Activated naive CD8-positive, alpha-beta T cell treated with anti-CD3 and anti-CD28 coated beads, Interleukin-2, amount 10 ng/mL, durations not matched to agents 7 days and 5 days (primary cell): ENCODE measurements around the gene KAZALD1. TPM values are rescaled to one million over a fixed set of nuclear protein-coding genes. Genes with fewer than 3 reads are reported as not detected.

Source experiments
- ATAC-seq: fragments of 150-1000 bp; cut with Tn5 transposase; one replicate; pipeline ENCODE4 v1.10.0; 2021; ENCODE audit warnings: low read depth, moderate library complexity
- POLR2A ChIA-PET: fragments of 350-600 bp; sonication (Branson Sonifier 250); formaldehyde crosslinking; loops from one replicate; lab custom pipeline; 2021; ENCODE audit warnings: antibody characterized with exemption; lab: Charles Lee
- DNase-seq: peaks from one replicate; pipeline ENCODE4 v3.0.0; 2021
- H3K27ac Mint-ChIP-seq: one replicate; pipeline ENCODE4 v1.8.0; 2022; ENCODE audit warnings: mild to moderate bottlenecking, mixed read lengths
- H3K27me3 Mint-ChIP-seq: one replicate; pipeline ENCODE4 v1.8.0; 2022; ENCODE audit warnings: mild to moderate bottlenecking, moderate library complexity, mixed read lengths
- H3K36me3 Mint-ChIP-seq: one replicate; pipeline ENCODE4 v1.8.0; 2021; ENCODE audit warnings: mild to moderate bottlenecking, mixed read lengths
- H3K4me1 Mint-ChIP-seq: one replicate; pipeline ENCODE4 v1.8.0; 2021; ENCODE audit warnings: mixed read lengths
- H3K4me3 Mint-ChIP-seq: one replicate; pipeline ENCODE4 v1.8.0; 2022; ENCODE audit warnings: mild to moderate bottlenecking, moderate library complexity, mixed read lengths
- H3K9me3 Mint-ChIP-seq: one replicate; pipeline ENCODE4 v1.8.0; 2021; ENCODE audit warnings: mixed read lengths
- total RNA-seq, 2 experiments: library from RNA; stranded (reverse); gene quantifications; one replicate each; pipeline ENCODE4 v1.2.3, GENCODE V29; 2021

KAZALD1 gene
- total RNA-seq, 2 experiments from 2014 or later = not detected

DNA sequence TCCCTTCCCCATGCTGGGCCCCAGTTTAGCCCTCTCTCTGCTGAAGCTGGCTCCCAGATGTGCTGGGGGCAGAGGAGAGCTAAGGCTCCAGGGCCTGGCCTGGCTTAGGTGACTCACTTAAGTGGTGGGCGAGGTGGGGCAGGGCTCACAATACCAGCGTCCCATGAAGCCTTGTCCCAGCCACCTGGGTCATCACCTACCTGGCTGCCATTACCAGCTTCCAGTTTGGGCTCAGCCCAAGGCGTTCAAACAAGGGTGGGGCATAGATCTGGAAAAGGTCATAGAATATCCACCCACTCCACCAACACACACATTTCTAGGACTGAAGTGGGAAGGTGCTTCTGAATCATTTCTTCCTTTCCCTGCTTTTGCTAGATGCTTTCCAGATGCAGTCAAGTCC, 8.3 kb downstream of the KAZALD1 start:
- no peak overlapping the region for H3K27ac Mint-ChIP-seq
- POLR2A ChIA-PET = interaction anchor here (0.9 kb wide), 1 partner anchor 39 kb away, joined by 3 read pairs; the partner anchor contains the start of genes PDZD7 and SFXN3
- peaks cover 60% of the 10 kb centered on the region for H3K27me3 Mint-ChIP-seq

DNA sequence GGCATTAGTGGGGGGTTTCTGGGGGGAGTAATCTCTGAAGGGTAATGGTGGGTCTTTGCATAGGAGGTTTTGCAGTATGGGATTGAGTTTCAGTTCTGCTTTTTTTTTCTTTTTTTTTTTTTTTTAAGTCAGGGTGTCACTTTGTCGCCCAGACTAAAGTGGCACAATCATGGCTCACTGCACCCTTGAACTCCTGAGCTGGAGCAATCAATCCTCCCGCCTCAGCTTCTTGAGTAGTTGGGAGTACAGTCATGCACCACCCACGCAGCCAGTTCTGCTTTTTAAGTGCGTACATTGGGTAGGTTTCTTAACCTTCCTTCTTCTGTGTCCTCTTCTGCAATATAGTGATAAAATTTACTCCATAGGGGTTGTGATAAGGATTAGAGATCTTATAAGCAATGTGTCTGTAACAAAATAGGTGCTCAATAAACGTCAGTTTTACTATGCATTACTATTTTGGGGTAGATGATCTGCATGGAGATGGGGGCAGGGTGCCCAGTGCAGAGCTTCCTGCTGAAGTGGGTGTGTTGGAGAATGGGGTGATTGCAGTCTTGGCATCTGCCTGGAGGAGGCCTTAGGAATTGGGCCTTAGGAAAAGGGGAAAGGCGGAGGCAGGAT, 9.6 kb downstream of the KAZALD1 start:
- no peaks in the 10 kb centered on the region for H3K9me3 Mint-ChIP-seq
- ATAC-seq (no peak), DNase-seq (no peak)
- no peak overlapping the region for H3K27ac Mint-ChIP-seq
- H3K4me3 Mint-ChIP-seq = no peak overlapping the region
- POLR2A ChIA-PET = no interaction called here
- H3K36me3 Mint-ChIP-seq = no peaks in the 10 kb centered on the region
- peaks cover 15% of the 10 kb centered on the region for H3K4me1 Mint-ChIP-seq
- peaks cover 60% of the 10 kb centered on the region for H3K27me3 Mint-ChIP-seq

More for the DNA sequence above, 8.3 kb downstream of the KAZALD1 start:
- Mint-ChIP-seq H3K4me3 (no peak overlapping the region), H3K4me1 (peaks cover 20% of the 10 kb centered on the region), H3K36me3 (no peaks in the 10 kb centered on the region), H3K9me3 (no peaks in the 10 kb centered on the region)
- DNase-seq = no peak
- ATAC-seq = no peak

DNA sequence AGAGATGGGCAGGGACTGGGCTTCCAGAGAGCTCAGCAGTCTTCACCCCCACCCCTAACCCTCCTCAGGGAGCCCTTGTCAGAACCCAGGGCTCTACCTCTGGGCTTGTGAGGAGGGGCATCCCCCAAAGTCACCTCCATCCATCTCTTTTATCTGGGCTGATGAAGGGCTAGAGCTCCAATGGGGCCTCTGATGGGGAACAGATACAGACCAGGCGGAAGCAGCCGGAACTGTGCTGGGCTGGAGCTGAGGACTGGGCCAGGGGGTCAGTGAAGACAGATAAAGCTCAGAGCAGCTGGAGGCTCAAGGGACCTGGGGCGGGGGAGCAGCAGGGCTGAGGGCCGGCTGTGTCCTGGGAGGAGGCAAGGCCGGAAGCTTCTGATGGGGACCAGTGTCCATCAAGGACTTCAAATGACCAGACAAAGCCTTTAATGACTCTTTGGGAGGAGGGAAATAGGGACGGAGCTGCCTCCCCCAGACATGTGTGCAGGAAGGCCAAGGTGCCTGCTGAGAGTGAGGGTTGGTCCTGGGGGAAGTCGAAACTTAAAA, 10.2 kb downstream of the KAZALD1 start:
- POLR2A ChIA-PET = no interaction called here

DNA sequence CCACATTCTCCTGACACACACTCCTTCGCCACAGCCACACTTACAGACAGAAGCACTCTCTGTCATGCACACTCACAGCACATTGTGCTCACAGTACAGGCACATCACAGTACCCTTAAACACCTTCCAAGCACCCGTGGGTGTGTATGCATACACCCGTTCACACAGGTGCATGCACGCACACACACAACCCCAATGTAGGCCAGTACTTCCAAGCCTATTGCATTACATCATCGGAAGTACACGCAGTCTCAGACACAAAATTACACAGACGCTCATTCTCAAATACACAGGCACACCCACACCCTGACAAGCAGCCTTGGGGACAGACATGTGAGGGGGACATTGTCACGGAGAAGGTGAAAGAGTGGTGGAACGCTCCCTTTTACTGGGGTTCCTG, 11.1 kb downstream of the KAZALD1 start:
- H3K4me3 Mint-ChIP-seq = no peak overlapping the region
- no peaks in the 10 kb centered on the region for H3K9me3 Mint-ChIP-seq
- no peaks in the 10 kb centered on the region for H3K36me3 Mint-ChIP-seq
- H3K4me1 Mint-ChIP-seq = peaks cover 7% of the 10 kb centered on the region
- H3K27ac Mint-ChIP-seq = no peak overlapping the region
- POLR2A ChIA-PET = no interaction called here
- no peak for ATAC-seq
- no peak for DNase-seq
- H3K27me3 Mint-ChIP-seq = peaks cover 51% of the 10 kb centered on the region

More for the DNA sequence above, 10.2 kb downstream of the KAZALD1 start:
- H3K4me1 Mint-ChIP-seq = peaks cover 10% of the 10 kb centered on the region
- no peaks in the 10 kb centered on the region for H3K36me3 Mint-ChIP-seq
- H3K27ac Mint-ChIP-seq = no peak overlapping the region
- no peaks in the 10 kb centered on the region for H3K9me3 Mint-ChIP-seq
- H3K4me3 Mint-ChIP-seq = no peak overlapping the region
- ATAC-seq (no peak), DNase-seq (no peak)
- H3K27me3 Mint-ChIP-seq = peaks cover 60% of the 10 kb centered on the region

DNA sequence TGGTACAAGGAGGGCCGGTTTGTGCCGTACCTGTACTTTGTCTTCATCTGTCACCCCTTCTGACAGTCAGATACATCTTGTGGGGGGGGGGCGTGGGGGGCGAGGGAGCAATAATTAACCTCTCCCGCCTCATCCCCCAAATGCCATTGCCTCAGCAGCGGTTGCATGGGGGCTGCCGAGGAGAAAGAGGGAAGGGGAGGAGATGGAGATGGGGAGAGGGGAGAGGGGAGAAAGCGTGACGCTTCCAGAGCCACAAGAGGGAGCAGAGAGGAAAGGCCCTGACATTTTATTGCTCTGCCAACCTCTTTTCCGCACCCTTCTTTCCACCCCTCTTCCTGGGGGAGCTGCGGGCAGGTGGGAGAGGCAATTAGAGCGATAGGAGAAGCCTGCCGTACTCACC, 11.8 kb downstream of the KAZALD1 start:
- Mint-ChIP-seq H3K27me3 (peaks cover 56% of the 10 kb centered on the region), H3K36me3 (no peaks in the 10 kb centered on the region), H3K9me3 (no peaks in the 10 kb centered on the region), H3K27ac (no peak overlapping the region), H3K4me1 (peaks cover 7% of the 10 kb centered on the region), H3K4me3 (no peak overlapping the region)
- ATAC-seq = no peak
- POLR2A ChIA-PET = interaction anchor here (1.5 kb wide), 1 partner anchor 11 kb away, joined by 6 read pairs; the partner anchor contains the start of gene KAZALD1
- no peak for DNase-seq

DNA sequence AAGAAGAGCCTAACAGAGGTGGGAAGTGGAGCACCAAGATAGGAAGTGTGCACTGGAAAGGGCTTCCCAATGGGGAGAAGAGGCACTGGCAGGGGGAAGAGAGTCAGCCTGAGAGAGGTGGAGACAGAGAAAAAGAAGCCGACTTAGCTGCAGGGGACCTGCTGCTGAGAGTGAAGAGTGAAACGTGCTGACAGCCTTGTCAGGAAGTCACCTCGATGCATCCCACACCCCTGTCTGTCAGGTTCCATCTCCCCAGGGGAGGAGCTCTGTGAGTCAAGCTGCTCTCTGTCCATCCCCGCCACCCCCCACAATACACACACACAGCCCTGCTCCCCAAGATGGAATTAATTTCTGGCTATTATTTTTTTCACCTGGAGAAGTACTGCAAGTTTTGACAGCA, 14.0 kb downstream of the KAZALD1 start:
- Mint-ChIP-seq H3K9me3 (no peaks in the 10 kb centered on the region), H3K27me3 (peaks cover 57% of the 10 kb centered on the region), H3K4me1 (peaks cover 7% of the 10 kb centered on the region), H3K27ac (no peak overlapping the region), H3K4me3 (no peak overlapping the region), H3K36me3 (no peaks in the 10 kb centered on the region)
- DNase-seq (no peak), ATAC-seq (no peak)
- POLR2A ChIA-PET = interaction anchor here (0.6 kb wide), 1 partner anchor 55 kb away, joined by 4 read pairs; the partner anchor contains the start of gene TLX1

DNA sequence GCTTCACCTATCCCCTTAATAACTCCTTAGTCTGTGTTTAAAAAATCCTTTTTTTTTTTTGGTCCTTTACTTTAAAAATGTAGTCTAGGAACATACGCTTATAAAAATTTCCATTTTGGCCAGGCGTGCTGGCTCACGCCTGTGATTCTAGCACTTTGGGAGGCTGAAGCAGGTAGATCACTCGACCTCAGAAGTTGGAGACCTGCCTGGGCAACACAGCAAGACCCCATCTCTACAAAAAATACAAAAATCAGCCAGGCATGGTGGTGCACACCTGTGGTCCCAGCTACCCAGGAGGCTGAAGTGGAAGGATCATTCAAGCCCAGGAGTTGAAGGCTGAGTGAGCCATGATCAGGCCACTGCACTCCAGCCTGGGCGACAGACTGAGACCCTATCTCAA, 14.8 kb downstream of the KAZALD1 start:
- no peak for ATAC-seq
- H3K9me3 Mint-ChIP-seq = no peaks in the 10 kb centered on the region
- POLR2A ChIA-PET = no interaction called here
- no peak overlapping the region for H3K4me3 Mint-ChIP-seq
- no peaks in the 10 kb centered on the region for H3K36me3 Mint-ChIP-seq
- H3K27me3 Mint-ChIP-seq = peaks cover 55% of the 10 kb centered on the region
- peaks cover 4% of the 10 kb centered on the region for H3K4me1 Mint-ChIP-seq
- no peak for DNase-seq
- no peak overlapping the region for H3K27ac Mint-ChIP-seq

DNA sequence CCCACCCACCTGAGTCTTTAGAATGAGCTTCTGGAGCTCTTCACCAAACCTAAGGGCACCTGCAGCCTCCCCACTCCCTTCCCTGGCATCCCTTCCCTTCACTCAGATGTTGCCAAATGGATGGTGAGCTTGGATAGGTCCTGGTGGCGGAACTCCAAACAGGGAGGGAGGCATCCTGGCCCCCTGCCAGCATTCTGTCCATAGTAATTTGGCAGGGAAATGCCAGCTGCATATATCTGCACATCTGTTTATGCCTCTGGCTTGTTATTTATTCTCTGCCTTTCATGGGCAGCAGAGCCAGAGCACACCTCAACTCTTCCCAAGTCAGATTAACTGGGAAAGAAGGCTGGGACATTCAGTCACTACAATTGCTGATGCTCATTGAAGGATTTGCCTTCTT, 18.1 kb downstream of the KAZALD1 start:
- no peaks in the 10 kb centered on the region for H3K9me3 Mint-ChIP-seq
- POLR2A ChIA-PET = no interaction called here
- peaks cover 2% of the 10 kb centered on the region for H3K4me1 Mint-ChIP-seq
- DNase-seq (no peak), ATAC-seq (no peak)
- no peak overlapping the region for H3K4me3 Mint-ChIP-seq
- H3K27ac Mint-ChIP-seq = no peak overlapping the region
- H3K27me3 Mint-ChIP-seq = peaks cover 26% of the 10 kb centered on the region
- H3K36me3 Mint-ChIP-seq = no peaks in the 10 kb centered on the region

DNA sequence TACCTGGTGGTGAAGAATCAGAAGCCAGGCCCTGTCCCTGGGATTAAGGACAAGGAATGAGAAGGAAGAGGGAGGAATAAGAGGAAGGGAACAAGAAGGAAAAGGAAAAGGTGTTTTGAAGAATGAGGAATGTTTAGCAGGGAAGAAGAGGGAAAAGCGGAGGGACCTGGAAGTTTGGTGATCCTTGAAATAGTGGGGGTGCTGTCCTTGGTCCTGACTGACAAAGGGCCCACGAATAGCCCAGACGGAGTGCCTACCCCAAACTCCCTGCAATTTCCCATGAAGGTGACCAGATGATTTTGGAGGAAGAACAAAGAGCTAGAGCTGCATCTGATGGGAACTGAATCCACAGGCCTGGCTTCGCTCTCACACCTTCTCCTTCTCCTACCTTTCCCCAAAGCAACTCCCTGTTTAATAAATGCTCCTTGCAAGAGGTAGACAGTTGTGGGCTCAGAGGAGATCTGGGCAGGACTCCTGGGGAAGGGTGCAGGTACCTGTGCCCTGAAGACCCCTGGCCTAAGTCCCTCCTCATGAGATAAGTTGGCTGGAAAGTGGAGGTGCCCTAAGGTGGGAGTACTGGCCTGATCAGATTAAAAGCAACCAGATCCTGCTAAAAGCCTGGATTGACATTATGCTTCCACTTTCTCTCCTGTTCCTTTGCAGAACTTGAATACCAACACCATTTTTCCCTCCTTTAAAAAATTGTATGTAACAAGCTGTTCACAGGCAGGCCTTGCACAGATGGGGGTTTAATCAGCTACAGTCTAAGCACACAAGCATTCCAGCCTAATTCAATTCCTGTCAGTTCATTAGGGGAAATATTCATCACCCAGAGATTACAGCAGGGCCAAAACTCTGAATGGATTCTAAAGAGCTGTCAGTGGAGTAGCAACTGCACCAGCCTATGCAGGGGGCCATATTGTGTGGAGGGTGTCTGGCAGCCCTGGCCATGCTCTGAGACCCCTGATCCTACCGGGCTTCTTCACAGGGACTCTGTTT, 19.4 kb downstream of the KAZALD1 start:
- POLR2A ChIA-PET = no interaction called here
- Mint-ChIP-seq H3K36me3 (no peaks in the 10 kb centered on the region), H3K27me3 (peaks cover 19% of the 10 kb centered on the region)

DNA sequence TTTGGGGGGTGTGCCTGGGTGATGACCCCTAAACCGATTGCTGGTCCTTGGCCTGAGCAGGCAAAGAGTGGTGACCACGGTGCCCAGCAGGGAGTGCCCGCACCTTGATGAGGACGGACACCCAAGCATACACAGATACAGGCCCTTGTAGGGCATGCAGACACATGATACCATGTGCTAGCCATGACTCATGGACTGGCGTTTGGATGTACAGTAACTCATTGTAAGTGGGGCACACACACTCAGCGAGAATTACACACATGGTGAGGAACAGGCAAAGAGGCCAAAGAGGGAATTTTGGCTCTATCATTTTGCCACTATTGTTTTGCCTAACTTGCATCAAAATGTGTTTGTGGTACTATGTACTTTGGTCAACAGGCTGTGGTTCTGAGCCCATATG, 24.1 kb downstream of the KAZALD1 start:
- H3K36me3 Mint-ChIP-seq = no peaks in the 10 kb centered on the region
- H3K9me3 Mint-ChIP-seq = no peaks in the 10 kb centered on the region
- POLR2A ChIA-PET = no interaction called here
- H3K4me1 Mint-ChIP-seq = no peaks in the 10 kb centered on the region
- no peak for DNase-seq
- ATAC-seq = no peak
- H3K27me3 Mint-ChIP-seq = peaks cover 37% of the 10 kb centered on the region
- H3K27ac Mint-ChIP-seq = no peak overlapping the region
- no peak overlapping the region for H3K4me3 Mint-ChIP-seq

More for the DNA sequence above, 19.4 kb downstream of the KAZALD1 start:
- no peak overlapping the region for H3K4me3 Mint-ChIP-seq
- ATAC-seq (no peak), DNase-seq (no peak)
- no peaks in the 10 kb centered on the region for H3K9me3 Mint-ChIP-seq
- no peaks in the 10 kb centered on the region for H3K4me1 Mint-ChIP-seq
- H3K27ac Mint-ChIP-seq = no peak overlapping the region

DNA sequence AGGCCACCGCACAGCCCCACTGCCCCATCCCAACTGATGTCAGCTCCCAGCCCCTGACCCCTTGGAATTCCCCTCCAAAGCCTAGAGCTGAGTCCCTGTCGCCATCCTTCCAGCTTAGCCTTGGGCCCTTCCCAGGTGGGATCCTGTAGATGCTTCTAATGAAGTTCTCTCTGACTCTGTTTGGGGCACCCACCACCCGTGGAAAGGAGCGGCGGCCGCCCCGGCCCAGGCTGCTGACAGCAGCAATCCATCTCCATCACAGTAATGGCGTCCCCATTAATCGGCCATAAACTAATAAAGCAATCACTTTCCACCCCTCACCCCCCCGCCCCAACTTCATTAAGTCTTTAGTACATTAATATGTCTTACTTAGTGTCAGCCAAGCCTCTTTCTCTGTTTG, 25.6 kb downstream of the KAZALD1 start:
- POLR2A ChIA-PET = no interaction called here
- no peak overlapping the region for H3K4me3 Mint-ChIP-seq
- DNase-seq (no peak), ATAC-seq (no peak)
- no peak overlapping the region for H3K27ac Mint-ChIP-seq
- H3K4me1 Mint-ChIP-seq = no peaks in the 10 kb centered on the region
- H3K36me3 Mint-ChIP-seq = no peaks in the 10 kb centered on the region
- H3K9me3 Mint-ChIP-seq = no peaks in the 10 kb centered on the region
- H3K27me3 Mint-ChIP-seq = peaks cover 45% of the 10 kb centered on the region

DNA sequence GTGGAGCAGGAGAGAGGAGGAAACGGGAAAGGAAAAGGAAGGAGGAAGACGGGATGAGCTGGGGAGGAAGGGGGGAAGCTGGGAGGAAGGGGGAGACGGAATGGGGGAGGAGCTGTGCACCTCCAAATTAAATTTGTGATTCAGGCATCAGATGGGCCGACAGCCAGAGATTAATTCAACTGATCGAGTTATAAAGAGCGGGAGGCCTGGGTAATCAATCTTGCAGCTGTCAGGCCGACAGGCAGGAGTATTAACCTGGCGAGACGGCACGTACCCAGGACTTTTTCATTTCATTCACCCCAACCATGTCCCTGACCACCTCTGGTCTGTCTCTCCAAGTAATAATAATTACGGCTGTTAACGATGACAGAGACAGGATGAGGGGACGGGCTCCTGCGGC, 26.2 kb downstream of the KAZALD1 start:
- Mint-ChIP-seq H3K9me3 (no peaks in the 10 kb centered on the region), H3K27ac (no peak overlapping the region), H3K27me3 (peaks cover 50% of the 10 kb centered on the region), H3K4me1 (no peaks in the 10 kb centered on the region), H3K4me3 (no peak overlapping the region), H3K36me3 (no peaks in the 10 kb centered on the region)
- DNase-seq (no peak), ATAC-seq (no peak)
- POLR2A ChIA-PET = interaction anchor here (0.9 kb wide), 1 partner anchor 16 kb away, joined by 3 read pairs; no protein-coding TSS in a partner anchor

DNA sequence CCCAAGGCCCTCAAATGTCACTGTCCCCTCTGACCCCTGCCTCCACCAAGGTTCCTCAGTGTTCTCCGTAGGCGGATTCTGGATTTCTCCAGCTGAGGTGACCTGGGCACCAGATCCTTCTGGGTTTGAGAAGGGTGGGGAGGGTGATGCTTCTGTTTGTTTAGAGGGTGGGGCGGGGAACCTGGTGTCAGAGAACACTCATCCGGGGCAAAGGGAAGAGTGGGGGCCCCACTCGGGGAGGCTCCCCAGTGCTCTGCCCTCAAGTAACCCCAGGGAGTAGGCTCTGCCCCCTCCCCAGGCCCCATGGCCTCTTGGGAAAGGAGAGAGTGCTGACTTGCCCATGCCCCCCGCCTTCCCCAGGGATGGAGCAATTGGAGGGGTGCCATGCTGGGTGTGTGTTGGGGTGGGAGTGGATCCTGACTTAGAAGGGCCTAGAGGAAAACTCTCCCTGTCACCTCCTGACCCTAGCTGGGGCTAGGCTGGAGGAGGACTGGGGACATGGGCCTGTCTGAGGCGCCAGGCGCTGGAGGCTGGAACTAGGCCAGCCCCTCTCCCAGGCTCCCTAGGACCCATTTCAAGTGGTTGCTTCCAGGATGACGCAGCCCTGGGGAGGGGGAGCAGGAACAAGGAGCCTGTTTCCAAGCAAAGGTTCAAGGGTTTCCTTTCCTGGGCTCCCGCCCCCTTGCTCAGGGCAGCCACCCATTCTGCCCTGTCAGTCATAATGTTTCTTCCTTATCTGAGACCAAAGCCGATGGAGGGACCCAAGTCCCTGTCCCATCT, 27.9 kb downstream of the KAZALD1 start:
- Mint-ChIP-seq H3K27ac (no peak overlapping the region), H3K36me3 (no peaks in the 10 kb centered on the region), H3K4me1 (no peaks in the 10 kb centered on the region), H3K4me3 (no peak overlapping the region), H3K9me3 (no peaks in the 10 kb centered on the region), H3K27me3 (peaks cover 50% of the 10 kb centered on the region)
- DNase-seq = no peak
- POLR2A ChIA-PET = interaction anchor here (0.6 kb wide), 1 partner anchor 726 kb away, joined by 7 read pairs; no protein-coding TSS in a partner anchor
- no peak for ATAC-seq
